Naive thymus-derived CD4-positive, alpha-beta T cell (primary cell): ENCODE results near the gene CCDC171. TPM values are rescaled to one million over a fixed set of nuclear protein-coding genes. Genes with fewer than 3 reads are reported as not detected.
"Not testable (repeated sequence)": the region's sequence is repeated elsewhere in the genome, so short reads cannot be mapped to it uniquely, and the experiment has no call there.

Experiments
- ATAC-seq: fragments of 150-1000 bp; cut with Tn5 transposase; 2 replicates; pipeline ENCODE4 v1.10.0; 2021; ENCODE audit warnings: mild to moderate bottlenecking, moderate library complexity
- CTCF ChIA-PET: fragments of 350-600 bp; sonication (Branson Sonifier 250); formaldehyde crosslinking; loops from one replicate; lab custom pipeline; 2021; ENCODE audit warnings: antibody characterized with exemption; lab: Charles Lee
- POLR2A ChIA-PET: fragments of 350-600 bp; sonication (Branson Sonifier 250); formaldehyde crosslinking; loops from one replicate; lab custom pipeline; 2021; ENCODE audit warnings: antibody characterized with exemption, inconsistent platforms; lab: Charles Lee
- DNase-seq, 9 donors: peaks; one replicate each; pipeline versions ENCODE4 v3.0.0 to v3.0.0-alpha.2; 2020 to 2022; ENCODE audit warnings: mixed read lengths in 1 of 9
- H3K27ac ChIP-seq: one replicate; pipeline ENCODE4 v1.7.0; 2013; ENCODE audit warnings: mild to moderate bottlenecking, low read depth, low read length, moderate library complexity
- H3K27me3 ChIP-seq, 2 donors: one replicate each; pipeline ENCODE4 v1.7.0; 2013; ENCODE audit warnings: low read length in 2 of 2, mild to moderate bottlenecking in 2 of 2, moderate library complexity in 2 of 2; ENCODE audit not compliant: control insufficient read depth in 2 of 2, insufficient read depth in 2 of 2
- H3K36me3 ChIP-seq, 3 experiments: 1 replicate in 2 of 3; 2 replicates in 1 of 3; pipeline ENCODE4 v1.7.0; 2013; ENCODE audit warnings: low read length in 3 of 3, mild to moderate bottlenecking in 3 of 3, moderate library complexity in 1 of 3; ENCODE audit not compliant: insufficient read depth in 3 of 3, control insufficient read depth in 2 of 3
- H3K4me1 ChIP-seq, 2 donors: one replicate each; pipeline ENCODE4 v1.7.0; 2013; ENCODE audit warnings: low read length in 2 of 2, mild to moderate bottlenecking in 2 of 2, moderate library complexity in 1 of 2; ENCODE audit not compliant: control insufficient read depth in 2 of 2, insufficient read depth in 2 of 2
- H3K4me3 ChIP-seq: 2 replicates; pipeline ENCODE4 v1.7.0; 2013; ENCODE audit warnings: mild to moderate bottlenecking, low read length
- H3K9me3 ChIP-seq, 3 experiments: 1 replicate in 2 of 3; 2 replicates in 1 of 3; pipeline ENCODE4 v1.7.0; 2013; ENCODE audit warnings: low read length in 3 of 3; ENCODE audit not compliant: control insufficient read depth in 2 of 3
- H3K27ac Mint-ChIP-seq, 9 donors: one replicate each; pipeline ENCODE4 v1.8.0; 2020 to 2022; ENCODE audit warnings: mixed read lengths in 9 of 9, mild to moderate bottlenecking in 8 of 9, moderate library complexity in 5 of 9, inconsistent platforms in 2 of 9
- H3K27me3 Mint-ChIP-seq, 5 donors: one replicate each; pipeline ENCODE4 v1.8.0; 2021 to 2022; ENCODE audit warnings: mixed read lengths in 5 of 5, mild to moderate bottlenecking in 1 of 5
- H3K36me3 Mint-ChIP-seq, 5 donors: one replicate each; pipeline ENCODE4 v1.8.0; 2020 to 2022; ENCODE audit warnings: mixed read lengths in 5 of 5, mild to moderate bottlenecking in 3 of 5, inconsistent platforms in 1 of 5
- H3K4me1 Mint-ChIP-seq, 7 donors: one replicate each; pipeline ENCODE4 v1.8.0; 2020 to 2022; ENCODE audit warnings: mixed read lengths in 7 of 7, mild to moderate bottlenecking in 3 of 7, inconsistent platforms in 1 of 7
- H3K4me3 Mint-ChIP-seq, 10 donors: one replicate each; pipeline ENCODE4 v1.8.0; 2020 to 2022; ENCODE audit warnings: mild to moderate bottlenecking in 10 of 10, mixed read lengths in 10 of 10, moderate library complexity in 6 of 10, inconsistent platforms in 2 of 10
- H3K9me3 Mint-ChIP-seq, 11 donors: one replicate each; pipeline ENCODE4 v1.8.0; 2020 to 2022; ENCODE audit warnings: mixed read lengths in 11 of 11, mild to moderate bottlenecking in 4 of 11, inconsistent platforms in 1 of 11, moderate library complexity in 1 of 11
- intact Hi-C, 2 donors: fragments of 100-400 bp; cut with micrococcal nuclease; formaldehyde crosslinking; loops; one replicate each; pipeline ENCODE4 v1.15.1; 2023
- polyA plus RNA-seq, 2 donors: library from polyadenylated mRNA; unstranded; fragments of 300-500 nt; fragmentation: Illumina TruSeq; gene quantifications; one replicate each; pipeline ENCODE4 v1.2.3, GENCODE V29; 2021
- total RNA-seq, 6 experiments: library from RNA in 5 of 6; stranded (reverse) in 5 of 6; gene quantifications; 1 replicate in 5 of 6; 2 replicates in 1 of 6; pipeline ENCODE4 v1.2.3 and lab custom pipeline; 2021 to 2026

CCDC171 gene
- total and polyA plus RNA-seq, 7 experiments from 2014 or later, result 0.19 to 3.7 (median 1.1) TPM

- intact Hi-C loops, result no loop called here
- no peaks in the 10 kb centered on the region for H3K36me3 ChIP-seq
- Mint-ChIP-seq H3K4me1 (no peaks in the 10 kb centered on the region), H3K4me3 (no peak overlapping the region), H3K9me3 (peaks cover 0 to 4% (median 0%) of the 10 kb centered on the region in 11 donors), H3K27me3 (no peaks in the 10 kb centered on the region), H3K27ac (no peak overlapping the region), H3K36me3 (peaks cover 0 to 4% (median 0%) of the 10 kb centered on the region in 5 donors)
- no peaks in the 10 kb centered on the region for H3K4me1 ChIP-seq
- H3K27me3 ChIP-seq, result no peaks in the 10 kb centered on the region
- H3K4me3 ChIP-seq, result no peak overlapping the region
- DNase-seq (no peak), ATAC-seq (no peak)
- POLR2A ChIA-PET, result no interaction called here
- H3K27ac ChIP-seq, result no peak overlapping the region
- H3K9me3 ChIP-seq, result no peaks in the 10 kb centered on the region
- CTCF ChIA-PET, result no interaction called here
These were observed 232.7 kb downstream of the CCDC171 start for GRCh38 chr9:15785584-15785983.

- Histone ChIP-seq H3K4me3 (no peak overlapping the region), H3K36me3 (no peaks in the 10 kb centered on the region), H3K4me1 (no peaks in the 10 kb centered on the region), H3K27me3 (no peaks in the 10 kb centered on the region), H3K27ac (no peak overlapping the region), H3K9me3 (no peaks in the 10 kb centered on the region)
- H3K4me3 Mint-ChIP-seq, result no peak overlapping the region
- no peak for DNase-seq
- CTCF ChIA-PET, result no interaction called here
- peaks cover 0 to 7% (median 0%) of the 10 kb centered on the region in 5 donors for H3K36me3 Mint-ChIP-seq
- POLR2A ChIA-PET, result no interaction called here
- H3K9me3 Mint-ChIP-seq, result peaks cover 0 to 6% (median 0%) of the 10 kb centered on the region in 11 donors
- no peak overlapping the region for H3K27ac Mint-ChIP-seq
- ATAC-seq, result no peak
- H3K4me1 Mint-ChIP-seq, result no peaks in the 10 kb centered on the region
- intact Hi-C loops, result no loop called here
- H3K27me3 Mint-ChIP-seq, result peaks cover 0 to 3% (median 0%) of the 10 kb centered on the region in 5 donors
These were observed 233.8 kb downstream of the CCDC171 start for GRCh38 chr9:15786616-15787015.

GRCh38 chr9:15810219-15810899 lies 257.5 kb downstream of the CCDC171 start:
- H3K4me3 Mint-ChIP-seq, ATAC-seq, DNase-seq, H3K4me1 Mint-ChIP-seq, H3K27me3 ChIP-seq, H3K27ac ChIP-seq, H3K4me1 ChIP-seq, POLR2A ChIA-PET, H3K36me3 ChIP-seq, intact Hi-C loops, H3K27me3 Mint-ChIP-seq, H3K4me3 ChIP-seq, H3K27ac Mint-ChIP-seq, H3K9me3 ChIP-seq: not testable (repeated sequence)
- peaks cover 6 to 31% (median 20%) of the 10 kb centered on the region in 11 donors for H3K9me3 Mint-ChIP-seq
- CTCF ChIA-PET, result interaction anchor here (0.8 kb wide), 1 partner anchor 131 kb away, joined by 4 read pairs; no protein-coding TSS in a partner anchor
- peaks cover 0 to 21% (median 9%) of the 10 kb centered on the region in 5 donors for H3K36me3 Mint-ChIP-seq

- DNase-seq (no peak), ATAC-seq (no peak)
- Histone ChIP-seq H3K9me3 (no peaks in the 10 kb centered on the region), H3K27ac (no peak overlapping the region), H3K4me1 (no peaks in the 10 kb centered on the region), H3K27me3 (no peaks in the 10 kb centered on the region), H3K36me3 (no peaks in the 10 kb centered on the region), H3K4me3 (no peak overlapping the region)
- Mint-ChIP-seq H3K4me3 (no peak overlapping the region), H3K9me3 (peaks cover 2 to 9% (median 6%) of the 10 kb centered on the region in 11 donors), H3K4me1 (no peaks in the 10 kb centered on the region), H3K36me3 (peaks cover 0 to 7% (median 4%) of the 10 kb centered on the region in 5 donors), H3K27ac (no peak overlapping the region), H3K27me3 (peaks cover 0 to 5% (median 0%) of the 10 kb centered on the region in 5 donors)
- CTCF ChIA-PET, result no interaction called here
- POLR2A ChIA-PET, result no interaction called here
- intact Hi-C loops, result no loop called here
These were observed 260.2 kb downstream of the CCDC171 start for GRCh38 chr9:15813076-15813475.

DNA sequence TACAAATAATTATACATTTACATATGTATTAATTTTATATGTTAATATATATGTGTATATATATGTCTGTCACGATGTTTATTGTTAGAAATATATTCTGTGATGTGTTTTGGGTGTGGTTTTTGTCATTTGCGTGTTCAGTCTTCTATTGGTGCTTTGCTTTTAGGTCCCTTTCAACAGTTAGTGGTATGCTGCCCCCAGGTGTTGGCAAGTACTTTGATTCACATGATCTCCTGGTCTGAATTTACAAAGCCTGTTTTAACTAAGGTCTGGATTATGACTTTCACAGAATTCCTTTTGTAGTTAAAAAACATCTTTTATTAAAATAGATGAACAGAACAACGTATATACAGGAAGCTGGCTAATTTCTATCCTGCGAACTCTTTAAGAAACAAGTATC lies 271.5 kb downstream of the CCDC171 start:
- H3K4me3 Mint-ChIP-seq, result no peak overlapping the region
- no peaks in the 10 kb centered on the region for H3K9me3 ChIP-seq
- no peak overlapping the region for H3K27ac Mint-ChIP-seq
- CTCF ChIA-PET, result no interaction called here
- no peaks in the 10 kb centered on the region for H3K36me3 ChIP-seq
- DNase-seq (no peak), ATAC-seq (no peak)
- POLR2A ChIA-PET, result no interaction called here
- H3K27ac ChIP-seq, result no peak overlapping the region
- no peaks in the 10 kb centered on the region for H3K4me1 ChIP-seq
- peaks cover 0 to 7% (median 0%) of the 10 kb centered on the region in 11 donors for H3K9me3 Mint-ChIP-seq
- no peaks in the 10 kb centered on the region for H3K36me3 Mint-ChIP-seq
- no peaks in the 10 kb centered on the region for H3K4me1 Mint-ChIP-seq
- no peaks in the 10 kb centered on the region for H3K27me3 ChIP-seq
- intact Hi-C loops, result no loop called here
- H3K4me3 ChIP-seq, result no peak overlapping the region
- H3K27me3 Mint-ChIP-seq, result peaks cover 0 to 4% (median 0%) of the 10 kb centered on the region in 5 donors

DNA sequence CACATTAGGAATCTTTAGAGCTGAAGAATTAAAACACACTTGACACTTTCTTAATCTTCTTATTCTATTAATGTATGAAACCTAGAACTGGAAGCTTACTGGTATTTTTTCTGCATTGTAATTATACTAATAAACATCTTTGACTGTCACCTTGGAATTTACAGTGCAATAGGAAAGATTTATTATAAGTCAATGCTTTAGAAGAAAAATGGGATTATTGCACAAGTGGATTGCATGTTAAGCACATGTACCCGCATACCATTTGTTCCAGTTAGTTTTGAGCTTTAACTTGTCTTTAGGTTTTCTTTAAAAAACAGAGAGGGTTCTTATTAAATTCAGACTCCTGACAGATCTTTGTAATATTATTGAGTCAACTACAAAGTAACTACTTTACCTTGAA lies 278.5 kb downstream of the CCDC171 start:
- ChIA-PET POLR2A (no interaction called here), CTCF (no interaction called here)
- DNase-seq (no peak), ATAC-seq (no peak)
- no peaks in the 10 kb centered on the region for H3K4me1 Mint-ChIP-seq
- H3K27ac ChIP-seq, result no peak overlapping the region
- no peaks in the 10 kb centered on the region for H3K9me3 Mint-ChIP-seq
- intact Hi-C loops, result no loop called here
- peaks cover 0 to 4% (median 0%) of the 10 kb centered on the region in 5 donors for H3K27me3 Mint-ChIP-seq
- no peaks in the 10 kb centered on the region for H3K4me1 ChIP-seq
- no peak overlapping the region for H3K4me3 ChIP-seq
- H3K9me3 ChIP-seq, result no peaks in the 10 kb centered on the region
- no peak overlapping the region for H3K4me3 Mint-ChIP-seq
- no peaks in the 10 kb centered on the region for H3K27me3 ChIP-seq
- no peaks in the 10 kb centered on the region for H3K36me3 ChIP-seq
- H3K27ac Mint-ChIP-seq, result no peak overlapping the region
- no peaks in the 10 kb centered on the region for H3K36me3 Mint-ChIP-seq

DNA sequence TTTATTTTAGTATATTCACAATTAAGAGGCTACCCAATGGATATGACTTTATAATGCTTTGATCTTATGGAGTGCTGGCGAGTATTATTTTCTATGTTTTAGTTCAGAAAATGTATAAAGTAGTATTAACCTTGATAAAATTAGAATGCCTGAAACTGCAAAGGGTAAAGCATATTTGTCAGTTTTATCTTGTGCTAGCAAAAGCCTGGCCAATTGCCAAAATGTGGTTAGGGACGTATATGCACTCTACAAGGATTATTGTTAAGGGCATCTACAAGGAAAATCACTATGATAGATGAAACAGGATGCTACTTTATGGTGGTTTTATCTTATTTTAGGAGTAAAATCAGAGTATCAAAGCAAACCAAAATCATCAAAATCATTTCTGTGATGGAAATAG lies 281.7 kb downstream of the CCDC171 start:
- no peak overlapping the region for H3K4me3 Mint-ChIP-seq
- Histone ChIP-seq H3K27ac (no peak overlapping the region), H3K27me3 (no peaks in the 10 kb centered on the region), H3K4me3 (no peak overlapping the region), H3K36me3 (no peaks in the 10 kb centered on the region), H3K4me1 (no peaks in the 10 kb centered on the region), H3K9me3 (no peaks in the 10 kb centered on the region)
- POLR2A ChIA-PET, result no interaction called here
- intact Hi-C loops, result no loop called here
- ATAC-seq (no peak), DNase-seq (no peak)
- H3K27ac Mint-ChIP-seq, result no peak overlapping the region
- CTCF ChIA-PET, result no interaction called here
- H3K4me1 Mint-ChIP-seq, result peaks cover 0 to 4% (median 0%) of the 10 kb centered on the region in 7 donors
- no peaks in the 10 kb centered on the region for H3K9me3 Mint-ChIP-seq
- no peaks in the 10 kb centered on the region for H3K27me3 Mint-ChIP-seq
- H3K36me3 Mint-ChIP-seq, result no peaks in the 10 kb centered on the region
